IPS DF 4.7 (cell line): ENCODE data around the gene COPZ1.

Experiments used
- DNase-seq: peaks from one replicate; pipeline ENCODE4 v3.0.0-alpha.2; 2013; ENCODE audit warnings: low spot score; ENCODE audit errors: extremely low read depth

Gene COPZ1

DNA sequence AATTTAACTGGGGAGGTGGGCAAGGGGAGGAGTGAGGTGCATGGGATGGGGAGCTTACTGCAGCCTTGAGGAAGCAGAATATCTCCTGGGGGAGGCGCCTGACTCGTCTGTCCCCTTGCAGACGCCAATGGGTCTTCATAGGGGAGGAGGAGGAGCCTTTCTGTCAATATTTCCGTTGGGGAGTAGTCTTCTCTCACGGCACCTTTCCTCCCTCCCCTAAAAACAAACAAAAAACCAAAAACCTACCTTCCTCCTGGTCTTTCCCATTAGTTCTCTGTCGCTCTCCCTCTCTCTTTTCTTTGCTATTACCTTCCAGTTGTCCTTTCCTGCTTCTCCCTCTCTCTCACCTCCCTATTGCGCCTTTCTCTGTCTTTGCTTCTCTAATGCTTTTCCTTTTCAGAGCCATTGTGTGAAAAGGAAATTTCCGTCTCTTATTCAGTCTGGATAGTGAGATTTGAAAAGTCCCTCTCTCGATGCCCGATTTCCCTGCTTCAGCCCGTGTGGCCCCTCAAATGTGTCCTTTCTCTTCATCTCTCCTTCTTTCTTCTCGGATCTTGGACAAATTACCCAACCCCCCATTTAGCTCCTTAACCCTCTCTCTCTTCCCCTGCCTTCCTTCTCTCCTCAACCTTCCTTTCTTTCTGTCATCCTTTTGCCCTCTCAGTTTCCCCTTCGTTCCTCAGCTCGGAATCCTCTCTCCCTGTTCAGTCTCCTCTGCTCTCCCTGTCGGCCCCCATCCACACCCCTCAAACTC, 33.4 kb downstream of the COPZ1 start:
- DNase-seq, result no peak

DNA sequence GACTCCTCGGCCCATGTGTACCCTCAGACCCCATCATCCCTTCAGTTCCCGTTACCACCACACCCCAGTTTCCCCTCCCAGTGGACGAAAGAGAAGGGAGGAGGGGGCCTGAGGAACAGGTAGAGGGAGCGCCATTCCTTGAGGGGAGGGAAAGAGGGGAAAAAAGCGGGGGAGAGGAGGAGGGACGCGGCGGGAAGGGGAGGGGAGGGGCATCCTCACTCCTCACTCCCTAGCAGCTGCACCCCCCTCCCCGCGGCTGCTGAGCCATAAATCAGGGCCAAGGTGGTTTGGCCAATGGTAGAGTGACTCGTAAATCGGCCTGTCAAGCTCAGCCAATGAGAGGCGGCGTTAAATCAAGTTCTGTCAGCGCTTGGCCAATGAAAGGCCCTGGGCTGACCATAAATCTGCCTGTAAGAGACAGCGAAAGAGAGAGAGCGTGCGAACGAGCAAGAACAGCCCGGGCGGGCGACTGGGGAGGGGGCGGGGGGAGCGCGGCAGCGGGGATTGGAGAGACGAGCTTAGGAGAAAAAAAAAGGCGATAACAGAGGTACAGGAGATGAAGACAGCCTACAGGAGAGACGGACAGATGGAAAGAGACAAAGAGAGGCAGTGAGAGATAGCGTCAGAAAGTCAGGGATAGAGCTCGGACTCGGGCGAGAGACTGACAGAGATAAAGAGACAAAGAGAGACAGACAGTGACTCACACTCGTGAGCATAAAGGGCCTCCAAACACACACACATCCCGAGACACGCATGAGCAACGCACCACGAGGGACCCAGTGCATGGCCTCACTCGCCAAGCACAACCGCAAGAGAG, 34.2 kb downstream of the COPZ1 start:
- peak; percentile 100 for DNase-seq

DNA sequence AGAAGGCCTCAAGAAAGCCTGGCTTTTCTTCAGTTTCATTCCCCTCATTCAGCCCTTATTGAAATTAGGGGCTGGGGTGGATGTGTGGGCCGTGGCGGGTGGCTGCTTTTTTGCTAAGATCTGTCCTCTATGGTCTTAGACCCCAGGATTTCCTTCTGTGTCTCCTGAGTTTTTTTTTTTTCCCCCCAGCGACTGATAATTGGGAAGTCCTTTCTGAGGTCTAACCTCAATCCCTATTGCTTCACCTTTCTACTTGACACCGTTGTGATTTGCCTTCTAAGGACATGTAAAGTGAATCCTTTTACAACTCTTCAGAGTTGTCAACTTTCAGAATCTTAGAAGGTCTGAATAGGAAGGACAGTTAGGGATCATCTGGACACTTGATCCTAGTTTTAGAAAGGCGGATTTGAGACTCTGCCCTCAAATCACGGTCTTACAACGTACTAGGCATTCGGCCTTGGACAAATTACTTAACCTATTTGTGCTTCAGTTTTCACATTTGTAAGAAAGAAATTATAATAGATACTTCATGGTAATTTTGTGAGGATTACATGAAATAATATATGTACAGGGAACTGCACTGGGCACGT, 34.9 kb downstream of the COPZ1 start:
- no peak for DNase-seq

DNA sequence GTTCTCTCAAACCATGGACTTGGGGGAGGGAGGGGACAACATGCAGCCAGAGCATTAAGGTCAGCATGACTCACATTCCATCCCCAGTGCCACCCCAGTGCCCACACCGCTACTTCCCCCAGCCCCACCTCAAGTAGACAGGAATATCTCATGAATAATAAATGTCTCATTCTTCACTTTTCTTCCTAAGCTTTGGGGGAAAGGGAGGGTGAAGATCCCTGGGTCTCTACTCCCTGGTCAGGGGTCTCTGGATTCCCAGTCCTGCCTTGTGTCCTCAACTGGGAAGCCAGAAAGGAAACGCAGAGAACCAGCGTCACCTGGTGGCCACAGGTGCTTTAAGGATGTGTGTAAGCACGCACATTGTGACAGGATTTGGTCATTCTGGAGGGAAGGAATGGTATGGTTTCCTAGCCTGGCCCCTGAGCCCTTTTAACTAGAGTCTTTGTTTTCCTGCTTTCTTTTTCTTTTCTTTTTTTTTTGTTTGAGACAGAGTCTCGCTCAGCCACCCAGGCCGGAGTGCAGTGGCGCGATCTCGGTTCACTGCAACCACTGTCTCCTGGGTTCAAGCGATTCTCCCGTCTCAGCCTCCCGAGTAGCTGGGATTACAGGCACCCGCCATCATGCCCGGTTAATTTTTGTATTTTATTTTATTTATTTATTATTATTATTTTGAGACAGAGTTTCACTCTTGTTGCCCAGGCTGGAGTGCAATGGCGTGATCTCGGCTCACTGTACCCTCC, 36.0 kb downstream of the COPZ1 start:
- peak; percentile 91 for DNase-seq

DNA sequence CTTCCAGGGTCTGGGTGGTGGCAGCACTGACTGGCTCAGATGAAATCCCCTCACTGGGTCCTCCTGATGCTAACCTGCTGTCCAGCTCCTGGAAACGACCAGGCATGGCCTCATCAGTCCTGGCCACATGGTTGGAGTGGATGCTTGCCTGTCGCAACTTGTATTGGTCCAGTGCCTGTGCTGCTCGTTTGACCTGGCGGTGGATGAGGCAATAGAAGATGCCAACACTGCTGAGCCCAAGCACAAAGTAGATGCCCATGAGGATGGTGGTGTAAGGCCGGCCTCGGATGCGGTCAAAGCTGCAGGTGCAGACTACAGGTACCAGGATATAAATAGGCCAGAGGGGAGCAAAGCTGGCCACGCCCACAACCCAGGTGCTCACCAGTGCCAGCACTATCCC, 38.1 kb downstream of the COPZ1 start:
- DNase-seq, result no peak

DNA sequence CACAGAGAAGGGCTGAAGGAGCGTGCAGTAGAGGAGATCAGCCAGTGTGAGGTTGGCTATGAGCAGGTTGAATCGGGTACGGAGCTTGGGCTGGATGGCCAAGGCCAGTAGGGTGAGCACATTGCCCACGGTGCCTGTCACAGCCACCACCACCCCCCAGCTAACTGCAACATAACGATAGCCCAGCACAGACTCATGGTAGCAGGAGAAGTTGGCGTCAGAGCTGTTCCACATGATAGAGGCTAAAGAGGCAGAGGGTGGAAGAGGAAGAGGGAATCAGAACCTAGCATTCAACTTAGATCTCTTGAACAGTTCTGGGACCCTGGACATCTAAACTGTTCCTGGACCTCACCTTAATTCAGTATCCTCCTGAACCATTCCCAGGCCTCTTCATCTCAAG, 38.7 kb downstream of the COPZ1 start:
- DNase-seq, result no peak

DNA sequence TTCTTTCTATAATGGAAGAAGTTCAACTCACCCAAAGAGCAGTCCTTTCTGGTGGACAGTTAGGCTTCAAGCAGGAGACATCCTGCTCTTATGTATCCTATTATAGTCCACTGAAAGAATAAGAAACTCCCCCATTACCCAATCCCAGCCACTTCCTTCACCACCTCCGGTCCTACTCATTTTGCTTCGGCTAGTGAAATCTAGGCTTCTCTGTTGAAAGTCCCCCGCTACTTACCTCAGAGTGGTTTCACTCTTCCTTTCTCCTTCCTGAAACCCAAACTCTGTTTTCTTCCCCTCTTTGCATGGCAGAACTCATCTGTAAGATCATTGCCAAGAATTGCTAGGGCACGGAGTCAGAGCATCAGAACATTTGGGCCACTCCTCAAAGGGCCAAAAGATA, 39.5 kb downstream of the COPZ1 start, which contains the start of gene GPR84:
GPR84 (minus strand) TSS at position 74 of the 400 bp plus-strand sequence. CDS start 635 bp downstream, outside the sequence.
- no peak for DNase-seq

DNA sequence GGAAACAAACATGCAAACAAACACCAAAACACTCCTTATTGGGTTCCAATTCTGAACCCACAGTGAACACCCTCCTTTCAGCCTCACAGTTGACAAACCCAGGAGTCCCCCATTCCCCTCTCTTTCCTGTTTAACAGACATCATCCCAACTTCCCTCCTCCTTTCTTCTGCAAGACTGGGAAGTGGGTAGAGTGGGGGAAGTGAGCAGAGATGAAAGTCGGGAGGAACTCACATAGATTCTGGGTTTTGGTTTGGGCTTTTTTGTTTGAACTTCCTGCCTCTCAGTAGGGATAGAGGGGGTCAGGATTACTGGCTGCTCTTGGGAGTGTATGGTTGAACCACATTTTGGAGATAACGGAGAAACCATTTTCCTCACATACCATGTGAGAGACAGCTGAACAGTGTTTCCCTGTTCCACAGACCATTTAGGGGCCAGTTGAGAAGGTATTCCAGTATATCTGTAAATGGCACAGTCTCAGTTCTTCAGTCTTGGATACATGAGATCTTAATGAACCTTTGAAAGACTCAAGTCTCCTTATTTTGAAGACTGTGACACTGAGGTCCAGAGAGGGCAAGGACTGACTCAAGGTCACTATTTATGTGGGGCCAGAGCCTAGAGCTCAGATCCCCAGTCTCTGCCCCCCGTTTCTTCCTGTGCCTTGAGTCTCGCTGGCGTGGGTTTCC, 43.2 kb downstream of the COPZ1 start:
- no peak for DNase-seq

DNA sequence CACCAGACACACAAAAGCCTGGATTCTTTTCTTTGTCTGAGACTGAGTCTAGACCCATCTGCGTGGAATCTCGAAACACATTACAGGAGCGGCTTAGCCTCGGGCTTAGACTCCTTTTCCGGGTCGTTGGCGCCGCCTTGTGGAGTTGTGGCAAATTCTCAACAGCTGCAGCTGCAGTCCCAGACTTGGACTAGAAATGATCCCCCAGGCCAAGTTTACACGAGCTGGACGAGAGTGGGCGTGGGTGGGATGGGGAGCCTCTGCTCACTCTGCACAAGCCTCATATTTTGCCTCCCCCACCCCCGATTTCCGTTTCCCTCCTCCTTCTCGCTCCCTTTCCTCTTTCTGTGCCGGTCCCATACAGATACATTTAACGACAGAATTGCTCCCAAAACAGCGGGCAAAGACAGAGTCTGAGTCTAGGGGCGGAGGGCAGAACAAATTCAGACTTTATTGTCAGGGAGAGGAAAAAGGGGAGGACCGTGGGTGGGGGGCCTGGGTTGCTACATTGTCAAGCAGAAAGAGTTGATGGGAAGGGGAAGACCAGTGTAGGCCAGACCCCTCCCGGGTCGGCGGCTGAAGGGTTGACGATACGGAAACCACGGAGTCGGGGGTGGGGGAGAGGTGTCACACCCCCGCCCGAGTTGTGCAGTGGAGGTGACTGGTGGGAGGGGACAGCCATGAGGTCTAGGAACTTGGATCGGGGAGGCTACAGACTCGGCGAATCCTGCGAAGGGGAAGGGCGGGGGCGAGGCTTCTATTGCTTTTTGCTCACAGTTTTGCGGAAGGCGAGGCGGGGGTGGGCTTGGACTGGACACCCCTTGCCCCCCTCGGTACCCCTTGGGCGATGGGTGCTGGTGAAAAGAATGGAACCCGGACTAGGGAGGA, 44.0 kb downstream of the COPZ1 start:
- DNase-seq, result no peak

DNA sequence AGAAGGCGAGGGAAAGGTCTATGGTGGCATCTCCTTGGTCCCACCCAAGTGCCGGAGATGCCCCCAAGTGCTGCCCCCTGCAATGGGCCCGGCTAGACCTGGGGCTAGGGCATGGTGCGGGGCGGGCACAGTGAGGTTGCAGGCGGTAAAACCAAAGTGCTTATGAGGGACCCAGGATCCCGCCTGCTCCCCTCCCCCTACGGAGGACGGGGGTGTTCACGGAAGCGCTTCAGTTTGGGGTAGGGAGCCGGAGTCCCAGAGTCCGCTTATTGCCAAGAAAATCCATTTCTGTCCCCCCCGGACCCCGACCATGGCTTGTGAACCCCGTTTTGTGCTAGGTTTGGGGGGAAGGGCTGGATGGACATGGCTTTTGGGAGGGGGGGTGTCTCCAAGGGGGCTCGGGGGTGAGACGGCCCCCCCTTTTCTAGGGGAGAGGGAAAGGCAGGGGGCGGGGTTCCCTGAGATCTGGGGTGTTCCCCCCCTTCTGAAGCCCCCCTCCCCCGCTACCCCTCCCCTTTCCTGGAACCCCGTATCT, 44.7 kb downstream of the COPZ1 start:
- DNase-seq, result no peak

DNA sequence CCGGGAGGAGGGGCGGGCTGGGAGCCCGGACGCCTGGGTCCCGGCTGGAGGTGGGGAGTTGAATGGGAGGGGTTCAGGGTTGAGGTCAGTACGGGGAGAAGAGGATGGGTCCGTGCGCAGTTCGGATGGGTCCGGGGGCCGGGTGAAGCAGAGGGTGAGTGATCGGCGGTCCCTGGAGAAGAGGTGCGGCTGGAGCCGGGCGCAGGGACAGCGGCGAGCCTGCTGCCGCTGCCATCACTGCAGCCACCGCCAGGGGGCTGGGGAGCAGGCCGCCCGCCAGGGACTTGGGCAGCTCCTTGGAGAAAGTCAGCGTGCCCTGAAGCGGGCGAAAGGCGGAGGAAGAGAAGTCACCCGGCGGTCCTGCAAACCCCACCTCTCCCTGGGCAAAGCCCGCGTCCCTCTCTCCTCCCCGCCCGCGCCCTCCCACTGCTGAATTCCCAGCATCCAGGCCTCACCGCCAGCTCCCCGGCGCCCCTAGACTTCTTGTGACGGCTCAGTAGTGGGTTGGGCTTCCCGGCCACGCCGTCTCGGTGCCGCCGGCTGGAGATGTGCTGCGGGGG, 45.3 kb downstream of the COPZ1 start:
- no peak for DNase-seq

DNA sequence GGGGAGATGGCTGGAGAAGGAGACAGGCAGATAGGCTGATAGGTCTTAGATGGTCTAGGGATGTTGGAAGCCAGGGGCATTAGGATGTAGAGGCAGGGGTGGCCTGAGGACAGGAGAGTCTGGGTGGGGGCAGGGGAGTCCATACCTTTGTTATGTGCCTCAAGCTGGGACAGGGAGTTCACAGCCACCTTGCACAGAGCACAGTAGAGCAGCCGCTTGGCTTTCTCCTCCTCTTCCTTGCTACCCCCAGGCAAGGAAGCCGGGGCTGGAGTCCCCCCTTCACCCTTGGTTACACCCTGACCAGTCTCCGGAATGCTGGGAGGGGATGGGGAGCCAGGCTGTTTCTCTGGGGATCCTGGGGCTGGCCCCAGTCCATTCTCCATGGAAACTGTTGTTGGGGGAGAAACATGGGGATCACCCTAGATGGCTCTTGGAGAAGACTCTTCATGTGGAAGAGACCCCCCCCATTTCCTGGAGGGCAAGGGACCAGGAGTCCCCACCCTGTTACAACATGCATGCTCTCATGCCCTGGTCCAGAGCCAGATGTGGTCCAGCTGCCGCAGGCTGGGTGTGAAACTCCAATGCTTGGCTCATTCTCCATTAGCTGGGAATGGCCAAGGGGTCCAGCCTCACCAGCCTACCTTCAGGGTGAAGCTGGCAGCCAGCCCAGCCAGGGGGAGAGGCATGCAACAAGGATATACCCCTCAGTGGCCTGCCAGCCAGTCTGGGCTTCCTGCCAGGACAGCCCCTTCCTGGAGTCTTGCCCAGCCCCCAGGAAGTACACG, 46.6 kb downstream of the COPZ1 start:
- no peak for DNase-seq

DNA sequence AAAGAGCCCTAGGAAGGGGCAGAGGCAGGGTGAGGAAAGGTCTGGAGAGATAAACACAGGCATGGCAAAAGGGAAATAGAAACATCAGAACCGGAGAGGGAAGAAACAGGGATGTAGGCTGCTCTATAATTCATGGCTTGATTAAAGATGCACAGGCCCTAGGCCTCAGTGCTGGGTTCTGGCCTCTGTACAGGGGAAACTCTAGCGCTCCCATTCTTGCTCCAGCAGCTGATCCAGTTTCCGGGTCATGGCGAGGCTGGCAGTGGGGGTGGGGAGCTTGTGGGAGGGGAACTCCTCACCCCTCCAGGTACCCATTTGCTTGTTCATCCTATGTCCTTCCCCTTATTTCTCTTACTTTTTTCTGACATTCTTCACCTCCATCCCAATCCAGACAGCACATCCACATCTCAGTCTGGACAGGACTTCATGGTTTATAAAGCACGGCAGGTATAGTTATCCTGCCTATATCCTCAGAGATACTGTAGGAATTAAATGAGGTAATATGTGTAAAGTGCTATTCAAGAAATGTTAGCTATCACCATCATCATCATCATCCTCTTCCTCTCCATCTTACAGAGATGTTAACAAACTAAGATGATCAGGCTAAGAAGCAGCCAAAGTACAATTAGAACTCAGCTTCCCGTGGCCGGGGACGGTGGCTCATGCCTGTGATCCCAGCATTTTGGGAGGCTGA, 47.3 kb downstream of the COPZ1 start:
- DNase-seq, result no peak

DNA sequence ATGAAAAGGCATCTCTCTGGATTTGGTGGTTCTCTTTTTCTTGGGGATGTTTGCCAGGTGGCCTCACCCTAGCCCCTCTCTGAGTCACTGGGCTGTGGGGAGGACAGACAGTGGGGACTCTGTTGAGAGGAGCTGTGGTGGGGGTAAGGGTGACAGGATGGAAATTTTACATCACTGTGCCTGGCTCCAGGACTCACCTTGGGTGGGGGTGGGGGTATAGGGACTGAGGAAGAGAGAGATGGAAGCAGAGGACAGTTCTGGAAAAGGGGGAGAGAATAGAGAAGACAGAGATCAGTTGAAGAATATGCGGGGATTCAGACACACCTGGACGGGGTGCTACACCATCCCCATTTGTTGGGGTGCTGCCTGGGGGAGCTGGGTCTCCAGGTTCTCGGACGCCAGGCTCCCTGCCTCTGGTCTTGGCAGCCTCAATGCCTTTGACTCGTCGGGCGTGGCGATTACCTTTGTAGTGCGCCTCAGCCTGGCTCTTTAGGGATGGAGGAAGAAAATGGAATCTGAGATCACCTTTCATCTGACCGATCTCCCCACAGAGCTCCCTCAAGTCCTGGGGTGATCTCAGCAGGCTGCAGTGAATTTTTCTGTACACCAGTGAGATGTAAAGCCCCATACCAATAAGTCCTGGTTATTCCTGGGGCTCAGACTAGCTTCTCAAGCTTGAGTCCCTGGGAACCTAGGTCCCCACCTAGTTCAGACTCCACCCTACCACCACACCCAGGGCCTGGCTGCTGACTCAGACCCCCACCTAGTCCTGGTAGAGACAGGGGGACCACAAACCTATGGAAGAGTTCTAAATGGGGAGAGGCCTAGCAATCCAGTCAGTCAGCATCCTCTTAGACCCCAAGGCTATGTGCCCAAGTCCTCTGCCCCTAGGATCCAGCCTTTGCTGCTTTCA, 49.0 kb downstream of the COPZ1 start:
- no peak for DNase-seq

DNA sequence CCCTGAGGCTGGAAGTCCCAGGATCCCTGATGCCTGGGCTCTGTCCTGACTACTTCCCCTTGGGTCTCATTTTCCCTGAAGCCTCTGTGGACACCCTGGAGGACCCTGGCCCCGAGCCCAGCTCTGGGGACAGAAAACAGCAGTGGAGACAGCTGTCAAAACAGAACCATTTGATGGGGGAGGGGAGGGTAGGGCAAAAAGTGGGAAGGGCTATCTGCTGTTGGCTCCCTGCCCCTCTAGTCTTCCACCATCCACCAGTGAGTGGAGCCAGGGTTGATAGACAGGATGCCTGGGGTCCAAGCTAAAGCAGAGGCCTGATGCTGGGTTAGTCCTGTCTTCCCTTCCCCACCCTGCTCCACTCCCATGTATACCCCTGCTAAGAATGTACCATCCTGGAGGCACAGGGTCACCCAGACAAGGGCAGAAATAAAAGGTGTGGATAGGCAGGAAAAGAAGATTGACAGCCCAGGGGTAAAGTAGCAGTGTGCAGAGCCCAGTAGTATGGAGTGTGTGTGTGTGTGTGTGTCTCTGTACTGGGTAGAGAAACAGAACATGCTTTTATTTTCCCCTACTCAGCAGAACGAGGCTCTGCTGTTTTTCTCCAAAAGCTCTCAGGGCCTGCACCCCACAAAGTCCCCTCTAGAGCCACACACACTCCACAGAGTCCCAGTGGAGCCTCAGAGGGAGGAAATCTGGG, 49.8 kb downstream of the COPZ1 start:
- DNase-seq, result no peak

DNA sequence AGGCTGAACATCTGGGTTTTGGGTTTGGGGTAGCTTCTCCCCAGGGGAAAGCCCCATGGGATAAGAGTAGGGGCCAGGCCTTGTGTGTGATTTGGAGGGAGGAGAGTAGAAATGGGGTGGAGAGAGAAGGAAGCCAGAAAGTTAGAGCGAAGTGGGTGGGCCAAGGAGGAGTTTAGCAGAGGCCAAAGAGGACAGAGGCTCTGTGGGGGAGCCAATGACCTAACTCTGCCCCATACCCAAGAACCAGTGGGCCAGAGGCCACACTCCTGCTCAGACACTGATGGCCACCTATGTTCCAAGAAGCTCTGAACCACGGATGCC, 50.3 kb downstream of the COPZ1 start:
- DNase-seq, result no peak

DNA sequence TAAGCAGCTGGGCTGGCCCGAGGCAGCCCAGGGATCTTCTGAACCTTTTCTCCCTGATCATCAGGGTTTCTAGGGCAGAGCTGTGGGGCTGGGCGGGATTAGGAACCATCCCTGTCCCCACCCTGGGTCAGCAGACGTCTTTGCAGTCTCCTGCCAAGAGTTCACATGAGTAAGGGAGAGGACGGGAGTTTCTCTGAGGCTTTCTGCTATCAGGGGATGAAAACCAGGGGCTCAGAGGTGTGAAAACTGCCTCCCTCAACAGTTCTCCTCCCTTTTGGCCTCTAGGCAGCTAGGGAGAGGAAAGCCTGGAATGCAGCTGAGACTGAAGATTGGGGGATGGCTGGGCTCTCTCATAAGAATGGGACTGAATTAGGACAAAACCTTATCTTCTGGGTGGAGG, 51.7 kb downstream of the COPZ1 start:
- DNase-seq, result no peak
